ENCODE results near the gene GPR149. TPM values are rescaled to one million over a fixed set of nuclear protein-coding genes. Genes with fewer than 3 reads are reported as not detected.
"Not testable (repeated sequence)": the region's sequence is repeated elsewhere in the genome, so short reads cannot be mapped to it uniquely, and the experiment has no call there.

GPR149 gene
- total and polyA plus RNA-seq, 2 donors (not counting 3 experiments of a cell fraction or from before 2014, with no cell fraction given), result not detected

- intact Hi-C loops (cut with micrococcal nuclease), result no loop called here
Measured at GRCh38 chr3:154458560-154458959, 28.6 kb upstream of the GPR149 start.

DNA sequence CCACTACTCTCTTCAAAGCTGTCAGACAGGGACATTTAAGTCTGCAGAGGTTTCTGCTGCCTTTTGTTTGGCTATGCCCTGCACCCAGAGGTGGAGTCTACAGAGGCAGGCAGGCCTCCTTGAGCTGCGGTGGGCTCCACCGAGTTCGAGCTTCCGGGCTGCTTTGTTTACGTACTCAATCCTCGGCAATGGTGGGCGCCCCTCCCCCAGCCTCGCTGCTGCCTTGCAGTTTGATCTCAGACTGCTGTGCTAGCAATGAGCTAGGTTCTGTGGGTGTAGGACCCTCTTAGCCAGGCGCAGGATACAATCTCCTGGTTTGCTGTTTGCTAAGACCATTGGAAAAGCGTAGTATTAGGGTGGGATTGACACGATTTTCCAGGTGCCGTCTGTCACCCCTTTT, 9.1 kb upstream of the GPR149 start:
- H3K79me2 ChIP-seq (ENCODE audit: control insufficient read depth, insufficient read depth, low read length); CTCF ChIA-PET; H4K20me1 ChIP-seq (replicated peaks; ENCODE audit: control insufficient read depth, extremely low read depth, insufficient read depth, low read length); BruUV-seq (replicated peaks); DNase-seq (ENCODE audit: low read depth, low spot score); FAIRE-seq; H3K27ac ChIP-seq (ENCODE audit: insufficient read depth, low read depth, low read length); H3K9me1 ChIP-seq (replicated peaks; ENCODE audit: control insufficient read depth, extremely low read depth, insufficient read depth, low read length); H3K4me3 ChIP-seq (replicated peaks in 1 of 3; ENCODE audit: insufficient read depth in 1 of 3, low read depth in 1 of 3, low read length in 3 of 3); H3K27me3 ChIP-seq (ENCODE audit: control insufficient read depth in 2 of 2, insufficient read depth in 2 of 2, low read length in 2 of 2); H3K4me2 ChIP-seq (ENCODE audit: insufficient read depth, low read length); H3K4me1 ChIP-seq (ENCODE audit: control insufficient read depth, extremely low read depth, insufficient read depth, low read length); H2AFZ ChIP-seq (ENCODE audit: low read depth, low read length); H3K9me3 ChIP-seq (replicated peaks; ENCODE audit: control insufficient read depth, insufficient read depth, low read length); dilution Hi-C loops (cut with MboI; ENCODE audit: extremely low pct_ligation_motif_present, low sequenced_read_pairs); H3K9ac ChIP-seq (replicated peaks; ENCODE audit: extremely low read depth, insufficient read depth, low read length); POLR2A ChIA-PET; H3K36me3 ChIP-seq (ENCODE audit: control insufficient read depth in 2 of 2, extremely low read depth in 1 of 2, insufficient read depth in 2 of 2, low read length in 2 of 2): not testable (repeated sequence)
- intact Hi-C loops (cut with micrococcal nuclease), result loop anchor here (5.0 kb wide), 1 partner anchor 302 kb away; no protein-coding TSS in a partner anchor

More at GRCh38 chr3:154458560-154458959, 28.6 kb upstream of the GPR149 start:
- DNase-seq (ENCODE audit: low read depth, low spot score), result no peak
- Histone ChIP-seq H3K9me3 (replicated peaks; ENCODE audit: control insufficient read depth, insufficient read depth, low read length) (peaks cover 1% of the 10 kb centered on the region), H3K27me3 (ENCODE audit: control insufficient read depth in 2 of 2, insufficient read depth in 2 of 2, low read length in 2 of 2) (no peaks in the 10 kb centered on the region), H3K9ac (replicated peaks; ENCODE audit: extremely low read depth, insufficient read depth, low read length) (no peak overlapping the region), H3K36me3 (ENCODE audit: control insufficient read depth in 2 of 2, extremely low read depth in 1 of 2, insufficient read depth in 2 of 2, low read length in 2 of 2) (no peaks in the 10 kb centered on the region), H3K79me2 (ENCODE audit: control insufficient read depth, insufficient read depth, low read length) (no peaks in the 10 kb centered on the region), H4K20me1 (replicated peaks; ENCODE audit: control insufficient read depth, extremely low read depth, insufficient read depth, low read length) (no peaks in the 10 kb centered on the region), H3K4me3 (replicated peaks in 1 of 3; ENCODE audit: insufficient read depth in 1 of 3, low read depth in 1 of 3, low read length in 3 of 3) (no peak overlapping the region), H2AFZ (ENCODE audit: low read depth, low read length) (no peak overlapping the region), H3K9me1 (replicated peaks; ENCODE audit: control insufficient read depth, extremely low read depth, insufficient read depth, low read length) (no peaks in the 10 kb centered on the region), H3K27ac (ENCODE audit: insufficient read depth, low read depth, low read length) (no peak overlapping the region), H3K4me2 (ENCODE audit: insufficient read depth, low read length) (no peak overlapping the region), H3K4me1 (ENCODE audit: control insufficient read depth, extremely low read depth, insufficient read depth, low read length) (no peaks in the 10 kb centered on the region)
- ChIA-PET CTCF (no interaction called here), POLR2A (no interaction called here)
- no TSS peak for BruUV-seq (replicated peaks)
- TF ChIP-seq POLR2A (IDR thresholded peaks at IDR 0.05; ENCODE audit: low read depth, low read length), result no peak
- TF ChIP-seq, protein P1, sequence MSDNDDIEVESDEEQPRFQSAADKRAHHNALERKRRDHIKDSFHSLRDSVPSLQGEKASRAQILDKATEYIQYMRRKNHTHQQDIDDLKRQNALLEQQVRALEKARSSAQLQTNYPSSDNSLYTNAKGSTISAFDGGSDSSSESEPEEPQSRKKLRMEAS (IDR thresholded peaks at IDR 0.05; ENCODE audit: insufficient read depth, insufficient read length), result no peak
- dilution Hi-C loops (cut with MboI; ENCODE audit: extremely low pct_ligation_motif_present, low sequenced_read_pairs), result no loop called here
- FAIRE-seq, result no peak
